K562 (cell line): ENCODE measurements around the gene ZDHHC12. TPM values are rescaled to one million over a fixed set of nuclear protein-coding genes. Genes with fewer than 3 reads are reported as not detected.
A peak's percentile ranks its signal among the peaks of the same experiment; 100 is the strongest.

ENCODE experiments used
- ATAC-seq: fragments of 200-7000 bp; cut with Tn5 transposase; 3 replicates; pipeline ENCODE4 v1.9.1; 2020; ENCODE audit warnings: moderate library complexity
- BruUV-seq: library from RNA; stranded (reverse); fragments of 400-500 nt; replicated peaks from 2 replicates; lab custom pipeline; 2021; lab: Mats Ljungman, UMichigan
- CTCF ChIA-PET: fragments of 300-600 bp; formaldehyde crosslinking; extraction: SDS; loops from one replicate; lab custom pipeline; 2021; ENCODE audit warnings: low intra/inter-chr PET ratio; lab: Yijun Ruan, JAX
- POLR2A ChIA-PET: fragments of 300-600, 350-650 bp; sonication (Branson Sonifier 250); formaldehyde crosslinking; extraction: SDS; loops from one replicate; lab custom pipeline; 2021; ENCODE audit warnings: antibody characterized with exemption, inconsistent platforms; lab: Yijun Ruan, JAX
- DNase-seq, 4 experiments: peaks; one replicate each; pipeline versions ENCODE4 v3.0.0 to v3.0.0-alpha.2; 2011 to 2018; ENCODE audit warnings: low spot score in 3 of 4, mixed read lengths in 3 of 4; ENCODE audit errors: extremely low read depth in 1 of 4
- FAIRE-seq: peaks from 2 replicates; lab custom pipeline; 2011; peaks lifted over from hg19 to GRCh38; lab: Jason Lieb, UNC
- H2AFZ ChIP-seq: 2 replicates; pipeline ENCODE4 v1.6.0; 2011; ENCODE audit warnings: low read depth, low read length, control low read depth, inconsistent platforms
- H3K27ac ChIP-seq: fragments of 200-600 bp; 3 replicates; pipeline ENCODE4 v1.8.0; 2011; ENCODE audit warnings: low read depth, mild to moderate bottlenecking, control low read depth, inconsistent platforms, low read length, moderate library complexity, mixed read lengths; ENCODE audit errors: extremely low read depth
- H3K27me3 ChIP-seq, 2 experiments: fragments of 300-600 bp in 1 of 2; 2 replicates in 1 of 2; 3 replicates in 1 of 2; pipeline versions ENCODE4 v1.6.0 to v1.8.0; 2011; ENCODE audit warnings: inconsistent platforms in 2 of 2, low read length in 2 of 2, mild to moderate bottlenecking in 1 of 2, mixed read lengths in 1 of 2, moderate library complexity in 1 of 2; ENCODE audit not compliant: control insufficient read depth in 2 of 2, insufficient read depth in 2 of 2
- H3K36me3 ChIP-seq: fragments of 300-600 bp; 3 replicates; pipeline ENCODE4 v1.8.0; 2011; ENCODE audit warnings: mild to moderate bottlenecking, low read length, inconsistent platforms; ENCODE audit not compliant: control insufficient read depth, insufficient read depth
- H3K4me1 ChIP-seq, 2 experiments: fragments of 200-600 bp in 1 of 2; replicated peaks in 1 of 2; 2 replicates in 1 of 2; 3 replicates in 1 of 2; pipeline versions ENCODE4 v1.5.1 to v1.8.0; 2011; ENCODE audit warnings: inconsistent platforms in 2 of 2, low read length in 2 of 2, mild to moderate bottlenecking in 1 of 2, mixed read lengths in 1 of 2, moderate library complexity in 1 of 2; ENCODE audit not compliant: control insufficient read depth in 2 of 2, insufficient read depth in 2 of 2
- H3K4me2 ChIP-seq: 2 replicates; pipeline ENCODE4 v1.6.1; 2011; ENCODE audit warnings: low read length, control low read depth, inconsistent platforms, mixed read lengths; ENCODE audit not compliant: insufficient read depth
- H3K4me3 ChIP-seq: fragments of 200-600 bp; sonication (generic), shearing (Covaris generic); 2 replicates; pipeline ENCODE4 v1.5.1; 2016; ENCODE audit warnings: control low read depth, inconsistent platforms
- H3K79me2 ChIP-seq: fragments of 200-600 bp; 3 replicates; pipeline ENCODE4 v1.8.0; 2011; ENCODE audit warnings: low read length, inconsistent platforms; ENCODE audit not compliant: control insufficient read depth, insufficient read depth
- H3K9ac ChIP-seq, 2 experiments: 2 replicates each; pipeline versions ENCODE4 v1.6.0 to v1.6.1; 2011; ENCODE audit warnings: low read depth in 2 of 2, low read length in 2 of 2, control low read depth in 1 of 2, inconsistent platforms in 1 of 2, mild to moderate bottlenecking in 1 of 2, mixed read lengths in 1 of 2; ENCODE audit not compliant: insufficient read depth in 1 of 2
- H3K9me1 ChIP-seq: one replicate; pipeline ENCODE4 v1.6.0; 2011; ENCODE audit warnings: inconsistent platforms, mild to moderate bottlenecking, low read length, moderate library complexity; ENCODE audit not compliant: control insufficient read depth, insufficient read depth
- H3K9me3 ChIP-seq: replicated peaks from 2 replicates; pipeline ENCODE4 v1.5.1; 2011; ENCODE audit warnings: low read depth, low read length, inconsistent platforms; ENCODE audit not compliant: control insufficient read depth, insufficient read depth
- H4K20me1 ChIP-seq: replicated peaks from 2 replicates; pipeline ENCODE4 v1.6.1; 2011; ENCODE audit warnings: low read length, inconsistent platforms, mixed read lengths; ENCODE audit not compliant: control insufficient read depth, insufficient read depth
- HDAC3 ChIP-seq: fragments of 450-650 bp; IDR thresholded peaks from 2 replicates; pipeline ENCODE4 v1.6.1; 2018; ENCODE audit warnings: borderline replicate concordance, mild to moderate bottlenecking, moderate library complexity; ENCODE audit not compliant: partially characterized antibody
- POLR2G ChIP-seq: fragments of 200-400 bp; formaldehyde crosslinking; IDR thresholded peaks from 2 replicates; pipeline ENCODE4 v1.6.1; 2017; ENCODE audit warnings: low read depth, mild to moderate bottlenecking, antibody characterized with exemption, low read length, moderate library complexity
- PURB ChIP-seq: sonication (generic); formaldehyde crosslinking; IDR thresholded peaks from 2 replicates; pipeline ENCODE4 v1.9.0; 2021; ENCODE audit warnings: low read depth, mild to moderate bottlenecking, missing genetic modification reagents
- RBFOX2 ChIP-seq: fragments of 200-400 bp; formaldehyde crosslinking; IDR thresholded peaks from 2 replicates; pipeline ENCODE4 v1.6.1; 2017; ENCODE audit warnings: low read depth, mild to moderate bottlenecking, low read length, moderate library complexity
- ZBTB7A ChIP-seq: IDR thresholded peaks from 2 replicates; pipeline ENCODE4 v1.6.1; 2011; ENCODE audit warnings: low read depth, mild to moderate bottlenecking, low read length, moderate library complexity, borderline replicate concordance; ENCODE audit not compliant: control insufficient read depth
- WGBS: fragments of 100-300 bp; shearing (Covaris generic); methylation state at CpG from one replicate; pipeline ENCODE4 v1.1.6; 2016; ENCODE audit warnings: low coverage, mixed read lengths; ENCODE audit not compliant: insufficient coverage; ENCODE audit errors: missing lambda C conversion rate; 5-methylcytosine and 5-hydroxymethylcytosine counted together
- in situ Hi-C: fragments of 300-500 bp; cut with MboI; formaldehyde crosslinking; loops from 4 replicates; pipeline ENCODE4 v1.15.0; 2018; ENCODE audit warnings: inconsistent platforms, mixed read lengths
- intact Hi-C: fragments of 100-400 bp; cut with micrococcal nuclease; formaldehyde crosslinking; loops from 2 replicates; pipeline ENCODE4 v1.14.2; 2022
- polyA plus RNA-seq, 8 experiments: library from polyadenylated mRNA; depleted of rRNA in 4 of 8; stranded (reverse) in 5 of 8; unstranded in 3 of 8; fragments of >200 nt; fragmentation: Nextera tagmentation in 2 of 8; fragmentation: Illumina TruSeq in 1 of 8; extraction: Ambion mirVana in 2 of 8; extraction: Trizol in 1 of 8; gene quantifications; 2 replicates each; pipeline versions ENCODE4 v1.2.1 to v1.2.3, GENCODE V29; 2011 to 2014; ENCODE audit warnings: inconsistent platforms in 1 of 8, missing spikeins in 1 of 8
- total RNA-seq, 7 experiments: library from RNA; depleted of rRNA in 6 of 7; stranded (reverse); fragments of >200 nt in 6 of 7; fragmentation: Illumina TruSeq in 2 of 7; extraction: Trizol in 2 of 7; gene quantifications; 2 replicates each; pipeline versions ENCODE4 v1.2.1 to v1.2.3, GENCODE V29; 2011 to 2021; ENCODE audit warnings: low replicate concordance in 1 of 7

The ZDHHC12 gene
- total and polyA plus RNA-seq, 9 of the 15 experiments (the other 6 are each of a cell fraction or from before 2014, with no cell fraction given): 0.21 to 38.0 (median 13.8) TPM

GRCh38 chr9:128720841-128721486, 3.0 kb downstream of the ZDHHC12 start (continued):
- TF ChIP-seq PURB: no peak
- TF ChIP-seq ZBTB7A: no peak

- ATAC-seq (no peak), FAIRE-seq (no peak), DNase-seq (no peak)
- Histone ChIP-seq H3K27me3 (no peaks in the 10 kb centered on the region), H2AFZ (no peak overlapping the region), H3K9me3 (no peaks in the 10 kb centered on the region), H4K20me1 (no peaks in the 10 kb centered on the region), H3K79me2 (peaks cover 8% of the 10 kb centered on the region; the same call in 2 of the 3 replicates), H3K9me1 (peaks cover 2% of the 10 kb centered on the region), H3K36me3 (peaks cover 53% of the 10 kb centered on the region; the same call in 2 of the 3 replicates), H3K4me2 (no peak overlapping the region), H3K9ac (peak overlapping the region in 1 of 2 experiments; percentile 17; a peak in 1 of 4 replicates), H3K4me1 (peaks cover 8 to 47% of the 10 kb centered on the region in 2 experiments; a peak in 4 of 5 replicates), H3K4me3 (no peak overlapping the region), H3K27ac (no peak overlapping the region)
- WGBS: 92% methylated on average over 26 of the region's 30 CpGs
- POLR2A ChIA-PET: interaction anchor here (0.7 kb wide), 1 partner anchor 214 kb away, joined by 3 read pairs; no protein-coding TSS in a partner anchor
- BruUV-seq: TSS peak; percentile 38
- CTCF ChIA-PET: no interaction called here
- in situ Hi-C loops (loop anchor here (5.0 to 10.0 kb wide), 2 partner anchors 73 to 295 kb away; partner anchors contain the start of gene CERCAM), intact Hi-C loops (no loop called here)
- TF ChIP-seq POLR2G (peak; percentile 65; the same call in 1 of the 2 replicates), HDAC3 (no peak), RBFOX2 (peak; percentile 50; the same call in 1 of the 2 replicates)
These were observed 3.9 kb downstream of the ZDHHC12 start for GRCh38 chr9:128719919-128720605.
